K562 (cell line): ENCODE results near the gene PRDM1. TPM values are rescaled to one million over a fixed set of nuclear protein-coding genes. Genes with fewer than 3 reads are reported as not detected.
A peak's percentile ranks its signal among the peaks of the same experiment; 100 is the strongest.

ENCODE experiments used
- ATF3 ChIP-seq, 2 experiments: fragments of 450-650 bp in 1 of 2; sonication (generic) in 1 of 2; formaldehyde crosslinking in 1 of 2; IDR thresholded peaks in 1 of 2; conservative IDR thresholded peaks in 1 of 2; 2 replicates each; pipeline versions ENCODE4 v1.6.1 to v1.8.1; 2016 to 2023; ENCODE audit warnings: mild to moderate bottlenecking in 2 of 2, moderate library complexity in 2 of 2, inconsistent platforms in 1 of 2, missing genetic modification reagents in 1 of 2
- ELK1 ChIP-seq: sonication (generic); formaldehyde crosslinking; IDR thresholded peaks from 2 replicates; pipeline ENCODE4 v1.8.1; 2022; ENCODE audit warnings: missing genetic modification reagents
- FOXA3 ChIP-seq, 2 experiments: fragments of 450-650 bp in 1 of 2; sonication (generic) in 1 of 2; formaldehyde crosslinking; IDR thresholded peaks in 1 of 2; conservative IDR thresholded peaks in 1 of 2; 2 replicates each; pipeline versions ENCODE4 v1.4.0 to v1.8.0; 2020 to 2022; ENCODE audit warnings: mild to moderate bottlenecking in 2 of 2, missing genetic modification reagents in 1 of 2
- JUND ChIP-seq, 2 experiments: IDR thresholded peaks; 2 replicates in 1 of 2; 3 replicates in 1 of 2; pipeline ENCODE4 v1.6.1; 2011; ENCODE audit warnings: borderline replicate concordance in 2 of 2, low read depth in 2 of 2, low read length in 2 of 2, improper control_type of control experiment in 1 of 2, missing biosample characterization in 1 of 2, missing genetic modification characterization in 1 of 2, missing genetic modification reagents in 1 of 2
- KLF16 ChIP-seq: IDR thresholded peaks from 2 replicates; pipeline ENCODE4 v1.6.1; 2016; ENCODE audit warnings: antibody characterized with exemption
- MYC ChIP-seq, 2 experiments: fragments of 250-450 bp in 1 of 2; sonication (Bioruptor Pico) in 1 of 2; IDR thresholded peaks; 2 replicates each; pipeline versions ENCODE4 v1.5.1 to v1.6.1; 2012 to 2021; ENCODE audit warnings: low read depth in 2 of 2, borderline replicate concordance in 1 of 2, improper control_type of control experiment in 1 of 2, low read length in 1 of 2, mild to moderate bottlenecking in 1 of 2, moderate library complexity in 1 of 2
- NFE2 ChIP-seq: IDR thresholded peaks from 2 replicates; pipeline ENCODE4 v1.6.1; 2014; ENCODE audit warnings: antibody characterized with exemption, low read depth
- RAD21 ChIP-seq, 2 experiments: fragments of 250-450 bp in 1 of 2; fragments of 450-650 bp in 1 of 2; sonication (Bioruptor Pico) in 1 of 2; formaldehyde crosslinking in 1 of 2; IDR thresholded peaks in 1 of 2; conservative IDR thresholded peaks in 1 of 2; 2 replicates each; pipeline versions ENCODE4 v1.4.0 to v1.8.0; 2020 to 2022; ENCODE audit warnings: mild to moderate bottlenecking in 2 of 2, moderate library complexity in 1 of 2
- SMC3 ChIP-seq: conservative IDR thresholded peaks from 2 replicates; pipeline ENCODE4 v1.6.1; 2011; ENCODE audit warnings: low read depth, low read length, improper control_type of control experiment; ENCODE audit not compliant: insufficient read depth
- SPI1 ChIP-seq: IDR thresholded peaks from 2 replicates; pipeline ENCODE4 v1.6.1; 2011; ENCODE audit warnings: low read depth, low read length, control low read depth, borderline replicate concordance
- TCF3 ChIP-seq: sonication (generic); formaldehyde crosslinking; IDR thresholded peaks from 2 replicates; pipeline ENCODE4 v1.4.0; 2020; ENCODE audit warnings: mild to moderate bottlenecking, missing genetic modification reagents
- TRIM28 ChIP-seq: fragments of 450-650 bp; IDR thresholded peaks from 2 replicates; pipeline ENCODE4 v1.6.1; 2017
- ZNF511 ChIP-seq: sonication (generic); formaldehyde crosslinking; IDR thresholded peaks from 2 replicates; pipeline ENCODE4 v1.8.0; 2022; ENCODE audit warnings: mild to moderate bottlenecking, missing genetic modification reagents
- polyA plus RNA-seq, 8 experiments: library from polyadenylated mRNA; depleted of rRNA in 4 of 8; stranded (reverse) in 5 of 8; unstranded in 3 of 8; fragments of >200 nt; fragmentation: Nextera tagmentation in 2 of 8; fragmentation: Illumina TruSeq in 1 of 8; extraction: Ambion mirVana in 2 of 8; extraction: Trizol in 1 of 8; gene quantifications; 2 replicates each; pipeline versions ENCODE4 v1.2.1 to v1.2.3, GENCODE V29; 2011 to 2014; ENCODE audit warnings: inconsistent platforms in 1 of 8, missing spikeins in 1 of 8
- total RNA-seq, 7 experiments: library from RNA; depleted of rRNA in 6 of 7; stranded (reverse); fragments of >200 nt in 6 of 7; fragmentation: Illumina TruSeq in 2 of 7; extraction: Trizol in 2 of 7; gene quantifications; 2 replicates each; pipeline versions ENCODE4 v1.2.1 to v1.2.3, GENCODE V29; 2011 to 2021; ENCODE audit warnings: low replicate concordance in 1 of 7
- TF ChIP-seq, protein P1 (sequence below): fragments of 150-350 bp; conservative IDR thresholded peaks from 2 replicates; pipeline ENCODE4 v1.6.1; 2014; ENCODE audit warnings: low read length
- TF ChIP-seq, protein P2 (sequence below): fragments of 450-650 bp; formaldehyde crosslinking; IDR thresholded peaks from 2 replicates; pipeline ENCODE4 v1.4.0; 2020; ENCODE audit warnings: mild to moderate bottlenecking, moderate library complexity

Gene PRDM1
- total and polyA plus RNA-seq, 9 of the 15 experiments (the other 6 are each of a cell fraction or from before 2014, with no cell fraction given), result 0.09 to 0.89 (median 0.27) TPM

DNA sequence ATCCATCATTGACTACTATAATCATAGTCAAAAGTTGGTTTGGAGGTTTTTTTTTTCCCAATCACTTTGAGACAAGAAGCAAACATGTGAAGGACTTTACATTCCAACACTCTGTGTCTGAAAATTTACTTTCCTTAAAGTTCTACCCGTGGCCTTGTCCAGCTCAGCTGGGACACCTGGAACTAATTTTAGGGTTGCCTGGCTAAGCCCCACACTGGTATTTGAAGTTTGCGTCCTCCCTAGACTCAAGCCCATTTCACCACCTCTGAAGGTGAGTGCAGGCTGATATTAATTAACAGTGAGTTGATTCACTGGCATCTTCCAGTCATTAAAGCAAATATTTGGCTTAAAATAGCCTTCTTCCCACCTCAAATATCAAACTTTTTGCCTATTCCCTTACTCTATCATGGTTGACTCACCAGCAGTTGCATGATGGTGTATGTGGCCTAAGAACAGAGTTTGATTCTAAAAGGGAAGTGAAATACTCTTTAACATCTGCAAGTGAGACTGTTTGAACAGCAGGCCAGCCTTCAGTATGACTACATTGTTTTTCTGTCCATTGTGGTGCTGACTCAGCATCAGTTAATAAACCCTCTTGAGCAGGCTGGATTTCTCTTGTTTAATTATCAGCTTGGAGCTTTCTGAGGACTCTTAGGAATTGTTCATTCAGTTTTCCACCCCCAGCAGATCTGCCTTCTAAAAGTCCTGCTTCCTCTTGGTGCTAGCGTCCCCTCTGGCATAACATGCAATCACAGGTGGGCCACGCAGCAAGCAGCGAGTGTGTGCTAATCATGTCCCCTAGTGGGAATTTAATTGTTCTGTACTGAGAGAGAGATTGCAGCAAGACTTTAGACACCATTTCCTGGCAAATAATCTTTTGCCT is 1.8 kb upstream of the PRDM1 start (continued):
- TF ChIP-seq, protein P1, sequence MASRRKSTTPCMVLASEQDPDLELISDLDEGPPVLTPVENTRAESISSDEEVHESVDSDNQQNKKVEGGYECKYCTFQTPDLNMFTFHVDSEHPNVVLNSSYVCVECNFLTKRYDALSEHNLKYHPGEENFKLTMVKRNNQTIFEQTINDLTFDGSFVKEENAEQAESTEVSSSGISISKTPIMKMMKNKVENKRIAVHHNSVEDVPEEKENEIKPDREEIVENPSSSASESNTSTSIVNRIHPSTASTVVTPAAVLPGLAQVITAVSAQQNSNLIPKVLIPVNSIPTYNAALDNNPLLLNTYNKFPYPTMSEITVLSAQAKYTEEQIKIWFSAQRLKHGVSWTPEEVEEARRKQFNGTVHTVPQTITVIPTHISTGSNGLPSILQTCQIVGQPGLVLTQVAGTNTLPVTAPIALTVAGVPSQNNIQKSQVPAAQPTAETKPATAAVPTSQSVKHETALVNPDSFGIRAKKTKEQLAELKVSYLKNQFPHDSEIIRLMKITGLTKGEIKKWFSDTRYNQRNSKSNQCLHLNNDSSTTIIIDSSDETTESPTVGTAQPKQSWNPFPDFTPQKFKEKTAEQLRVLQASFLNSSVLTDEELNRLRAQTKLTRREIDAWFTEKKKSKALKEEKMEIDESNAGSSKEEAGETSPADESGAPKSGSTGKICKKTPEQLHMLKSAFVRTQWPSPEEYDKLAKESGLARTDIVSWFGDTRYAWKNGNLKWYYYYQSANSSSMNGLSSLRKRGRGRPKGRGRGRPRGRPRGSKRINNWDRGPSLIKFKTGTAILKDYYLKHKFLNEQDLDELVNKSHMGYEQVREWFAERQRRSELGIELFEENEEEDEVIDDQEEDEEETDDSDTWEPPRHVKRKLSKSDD, result 0 out of 2 replicates have a peak, but pooled peaks have one; percentile 64
- TF ChIP-seq TRIM28 (no peak), JUND (IDR thresholded peaks at IDR 0.05; ENCODE audit: borderline replicate concordance, low read depth, low read length) (peak; percentile 48; the same call in 1 of the 2 replicates), JUND (tag; IDR thresholded peaks at IDR 0.05; ENCODE audit: borderline replicate concordance, low read depth, low read length) (peak; percentile 56; the same call in 2 of the 3 replicates), SMC3 (peak; percentile 53; the same call in 1 of the 2 replicates), KLF16 (peak; percentile 55; the same call in 1 of the 2 replicates), MYC (IDR thresholded peaks at IDR 0.05; ENCODE audit: low read depth, low read length) (peak; percentile 45), MYC (CRISPR knock-in tag; IDR thresholded peaks at IDR 0.05; ENCODE audit: borderline replicate concordance, low read depth) (no peak), RAD21 (CRISPR knock-in tag; conservative IDR thresholded peaks at IDR 0.05 in 1 of 2, IDR thresholded peaks at IDR 0.05 in 1 of 2) (peak; percentile 87 to 96), NFE2 (peak; percentile 64; the same call in 1 of the 2 replicates), TCF3 (CRISPR knock-in tag) (peak; percentile 23; the same call in 1 of the 2 replicates), ELK1 (CRISPR knock-in tag) (no peak), FOXA3 (CRISPR knock-in tag; conservative IDR thresholded peaks at IDR 0.05 in 1 of 2, IDR thresholded peaks at IDR 0.05 in 1 of 2) (peak in 1 of 2 experiments; percentile 28; a peak in 1 of 4 replicates), SPI1 (peak; percentile 76; the same call in 1 of the 2 replicates), ATF3 (IDR thresholded peaks at IDR 0.05) (peak; percentile 39; the same call in 1 of the 2 replicates), ATF3 (CRISPR knock-in tag; conservative IDR thresholded peaks at IDR 0.05) (no peak), ZNF511 (CRISPR knock-in tag) (no peak)
- TF ChIP-seq, protein P2, sequence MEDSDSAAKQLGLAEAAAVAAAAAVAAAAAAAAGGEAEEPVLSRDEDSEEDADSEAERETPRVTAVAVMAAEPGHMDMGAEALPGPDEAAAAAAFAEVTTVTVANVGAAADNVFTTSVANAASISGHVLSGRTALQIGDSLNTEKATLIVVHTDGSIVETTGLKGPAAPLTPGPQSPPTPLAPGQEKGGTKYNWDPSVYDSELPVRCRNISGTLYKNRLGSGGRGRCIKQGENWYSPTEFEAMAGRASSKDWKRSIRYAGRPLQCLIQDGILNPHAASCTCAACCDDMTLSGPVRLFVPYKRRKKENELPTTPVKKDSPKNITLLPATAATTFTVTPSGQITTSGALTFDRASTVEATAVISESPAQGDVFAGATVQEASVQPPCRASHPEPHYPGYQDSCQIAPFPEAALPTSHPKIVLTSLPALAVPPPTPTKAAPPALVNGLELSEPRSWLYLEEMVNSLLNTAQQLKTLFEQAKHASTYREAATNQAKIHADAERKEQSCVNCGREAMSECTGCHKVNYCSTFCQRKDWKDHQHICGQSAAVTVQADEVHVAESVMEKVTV (CRISPR knock-in tag), result peak; percentile 83
